GM12878 (cell line): ENCODE data around the gene CTNNA3.

Experiments used
- EED ChIP-seq: sonication (generic); IDR thresholded peaks from 2 replicates; pipeline ENCODE4 v1.6.1; 2016; ENCODE audit warnings: antibody characterized with exemption, low read depth
- EP300 ChIP-seq, 2 experiments: fragments of 150-350 bp in 1 of 2; IDR thresholded peaks; 2 replicates each; pipeline ENCODE4 v1.6.1; 2011 to 2012; ENCODE audit warnings: low read depth in 2 of 2, low read length in 2 of 2, borderline replicate concordance in 1 of 2, improper control_type of control experiment in 1 of 2, inconsistent platforms in 1 of 2; ENCODE audit not compliant: control insufficient read depth in 1 of 2
- EZH2 ChIP-seq: IDR thresholded peaks from 2 replicates; pipeline ENCODE4 v1.6.1; 2012; ENCODE audit warnings: low read depth, mild to moderate bottlenecking, control low read depth, inconsistent platforms, low read length, borderline replicate concordance; ENCODE audit not compliant: control insufficient read depth
- IKZF1 ChIP-seq: fragments of 450-650 bp; conservative IDR thresholded peaks from 2 replicates; pipeline ENCODE4 v1.6.1; 2017; ENCODE audit warnings: antibody characterized with exemption, mild to moderate bottlenecking
- LARP7 ChIP-seq: fragments of 450-650 bp; IDR thresholded peaks from 2 replicates; pipeline ENCODE4 v1.6.1; 2017; ENCODE audit warnings: mild to moderate bottlenecking
- POLR2A ChIP-seq: IDR thresholded peaks from 2 replicates; pipeline ENCODE4 v1.6.1; 2011; ENCODE audit warnings: low read depth, mild to moderate bottlenecking, low read length
- POLR2AphosphoS5 ChIP-seq: IDR thresholded peaks from 2 replicates; pipeline ENCODE4 v1.6.1; 2011; ENCODE audit warnings: mild to moderate bottlenecking, low read length, inconsistent platforms
- RELA ChIP-seq: fragments of 450-650 bp; IDR thresholded peaks from 2 replicates; pipeline ENCODE4 v1.8.0; 2014; ENCODE audit warnings: borderline replicate concordance; ENCODE audit not compliant: partially characterized antibody
- TCF12 ChIP-seq: IDR thresholded peaks from 2 replicates; pipeline ENCODE4 v1.6.1; 2011; ENCODE audit warnings: low read depth, mild to moderate bottlenecking, low read length
- TF ChIP-seq, protein P1 (sequence below), 3 experiments: IDR thresholded peaks in 2 of 3; conservative IDR thresholded peaks in 1 of 3; 2 replicates each; pipeline ENCODE4 v1.5.1; 2011; ENCODE audit warnings: low read depth in 3 of 3, low read length in 3 of 3, mild to moderate bottlenecking in 3 of 3, control low read depth in 2 of 3, moderate library complexity in 2 of 3, inconsistent platforms in 1 of 3, mixed read lengths in 1 of 3; ENCODE audit not compliant: control insufficient read depth in 2 of 3, insufficient read depth in 1 of 3; ENCODE audit errors: extremely low read depth in 1 of 3
- TF ChIP-seq, protein P2 (sequence below): IDR thresholded peaks from 2 replicates; pipeline ENCODE4 v1.6.1; 2012; ENCODE audit warnings: low read depth, low read length, improper control_type of control experiment
- TF ChIP-seq, protein P3 (sequence below): IDR thresholded peaks from 2 replicates; pipeline ENCODE4 v1.6.1; 2012; ENCODE audit warnings: mild to moderate bottlenecking, low read depth, low read length
- TF ChIP-seq, protein P4 (sequence below): IDR thresholded peaks from 2 replicates; pipeline ENCODE4 v1.6.1; 2012; ENCODE audit warnings: low read length, inconsistent platforms

DNA sequence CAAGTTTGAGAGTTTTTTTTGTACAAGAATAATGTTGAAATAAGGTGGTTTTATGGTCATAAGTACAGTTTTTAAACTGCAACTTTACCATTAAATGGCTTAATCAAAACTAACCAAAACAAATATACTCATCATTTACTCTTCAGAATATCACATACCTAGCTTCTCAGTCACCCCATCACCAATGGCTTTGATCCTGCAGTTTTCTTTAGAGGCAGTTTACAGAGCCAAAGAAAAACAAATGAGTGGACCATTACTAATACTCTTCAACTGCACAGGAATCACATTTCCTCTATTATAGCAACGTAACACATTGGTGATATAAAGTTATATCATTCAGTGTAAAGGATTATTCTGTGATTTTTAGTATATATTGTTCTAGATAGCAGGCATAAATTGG, 1346.3 kb downstream of the CTNNA3 start:
- TF ChIP-seq, protein P1, sequence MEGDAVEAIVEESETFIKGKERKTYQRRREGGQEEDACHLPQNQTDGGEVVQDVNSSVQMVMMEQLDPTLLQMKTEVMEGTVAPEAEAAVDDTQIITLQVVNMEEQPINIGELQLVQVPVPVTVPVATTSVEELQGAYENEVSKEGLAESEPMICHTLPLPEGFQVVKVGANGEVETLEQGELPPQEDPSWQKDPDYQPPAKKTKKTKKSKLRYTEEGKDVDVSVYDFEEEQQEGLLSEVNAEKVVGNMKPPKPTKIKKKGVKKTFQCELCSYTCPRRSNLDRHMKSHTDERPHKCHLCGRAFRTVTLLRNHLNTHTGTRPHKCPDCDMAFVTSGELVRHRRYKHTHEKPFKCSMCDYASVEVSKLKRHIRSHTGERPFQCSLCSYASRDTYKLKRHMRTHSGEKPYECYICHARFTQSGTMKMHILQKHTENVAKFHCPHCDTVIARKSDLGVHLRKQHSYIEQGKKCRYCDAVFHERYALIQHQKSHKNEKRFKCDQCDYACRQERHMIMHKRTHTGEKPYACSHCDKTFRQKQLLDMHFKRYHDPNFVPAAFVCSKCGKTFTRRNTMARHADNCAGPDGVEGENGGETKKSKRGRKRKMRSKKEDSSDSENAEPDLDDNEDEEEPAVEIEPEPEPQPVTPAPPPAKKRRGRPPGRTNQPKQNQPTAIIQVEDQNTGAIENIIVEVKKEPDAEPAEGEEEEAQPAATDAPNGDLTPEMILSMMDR (IDR thresholded peaks at IDR 0.05 in 2 of 3, conservative IDR thresholded peaks at IDR 0.05 in 1 of 3; ENCODE audit: control insufficient read depth in 2 of 3, extremely low read depth in 1 of 3, insufficient read depth in 1 of 3, low read depth in 3 of 3, low read length in 3 of 3): no peak
- TF ChIP-seq POLR2AphosphoS5 (no peak), LARP7 (no peak), IKZF1 (no peak), RELA (no peak), TCF12 (no peak), EZH2 (no peak), EED (no peak), EP300 (IDR thresholded peaks at IDR 0.05; ENCODE audit: borderline replicate concordance in 1 of 2, control insufficient read depth in 1 of 2, low read depth in 2 of 2, low read length in 2 of 2) (no peak), POLR2A (no peak)
- TF ChIP-seq, protein P2, sequence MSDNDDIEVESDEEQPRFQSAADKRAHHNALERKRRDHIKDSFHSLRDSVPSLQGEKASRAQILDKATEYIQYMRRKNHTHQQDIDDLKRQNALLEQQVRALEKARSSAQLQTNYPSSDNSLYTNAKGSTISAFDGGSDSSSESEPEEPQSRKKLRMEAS: no peak
- TF ChIP-seq, protein P3, sequence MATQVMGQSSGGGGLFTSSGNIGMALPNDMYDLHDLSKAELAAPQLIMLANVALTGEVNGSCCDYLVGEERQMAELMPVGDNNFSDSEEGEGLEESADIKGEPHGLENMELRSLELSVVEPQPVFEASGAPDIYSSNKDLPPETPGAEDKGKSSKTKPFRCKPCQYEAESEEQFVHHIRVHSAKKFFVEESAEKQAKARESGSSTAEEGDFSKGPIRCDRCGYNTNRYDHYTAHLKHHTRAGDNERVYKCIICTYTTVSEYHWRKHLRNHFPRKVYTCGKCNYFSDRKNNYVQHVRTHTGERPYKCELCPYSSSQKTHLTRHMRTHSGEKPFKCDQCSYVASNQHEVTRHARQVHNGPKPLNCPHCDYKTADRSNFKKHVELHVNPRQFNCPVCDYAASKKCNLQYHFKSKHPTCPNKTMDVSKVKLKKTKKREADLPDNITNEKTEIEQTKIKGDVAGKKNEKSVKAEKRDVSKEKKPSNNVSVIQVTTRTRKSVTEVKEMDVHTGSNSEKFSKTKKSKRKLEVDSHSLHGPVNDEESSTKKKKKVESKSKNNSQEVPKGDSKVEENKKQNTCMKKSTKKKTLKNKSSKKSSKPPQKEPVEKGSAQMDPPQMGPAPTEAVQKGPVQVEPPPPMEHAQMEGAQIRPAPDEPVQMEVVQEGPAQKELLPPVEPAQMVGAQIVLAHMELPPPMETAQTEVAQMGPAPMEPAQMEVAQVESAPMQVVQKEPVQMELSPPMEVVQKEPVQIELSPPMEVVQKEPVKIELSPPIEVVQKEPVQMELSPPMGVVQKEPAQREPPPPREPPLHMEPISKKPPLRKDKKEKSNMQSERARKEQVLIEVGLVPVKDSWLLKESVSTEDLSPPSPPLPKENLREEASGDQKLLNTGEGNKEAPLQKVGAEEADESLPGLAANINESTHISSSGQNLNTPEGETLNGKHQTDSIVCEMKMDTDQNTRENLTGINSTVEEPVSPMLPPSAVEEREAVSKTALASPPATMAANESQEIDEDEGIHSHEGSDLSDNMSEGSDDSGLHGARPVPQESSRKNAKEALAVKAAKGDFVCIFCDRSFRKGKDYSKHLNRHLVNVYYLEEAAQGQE: no peak
- TF ChIP-seq, protein P4, sequence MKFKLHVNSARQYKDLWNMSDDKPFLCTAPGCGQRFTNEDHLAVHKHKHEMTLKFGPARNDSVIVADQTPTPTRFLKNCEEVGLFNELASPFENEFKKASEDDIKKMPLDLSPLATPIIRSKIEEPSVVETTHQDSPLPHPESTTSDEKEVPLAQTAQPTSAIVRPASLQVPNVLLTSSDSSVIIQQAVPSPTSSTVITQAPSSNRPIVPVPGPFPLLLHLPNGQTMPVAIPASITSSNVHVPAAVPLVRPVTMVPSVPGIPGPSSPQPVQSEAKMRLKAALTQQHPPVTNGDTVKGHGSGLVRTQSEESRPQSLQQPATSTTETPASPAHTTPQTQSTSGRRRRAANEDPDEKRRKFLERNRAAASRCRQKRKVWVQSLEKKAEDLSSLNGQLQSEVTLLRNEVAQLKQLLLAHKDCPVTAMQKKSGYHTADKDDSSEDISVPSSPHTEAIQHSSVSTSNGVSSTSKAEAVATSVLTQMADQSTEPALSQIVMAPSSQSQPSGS: no peak
